Measurements from ENCODE around the gene NRG3.

NRG3 gene

DNA sequence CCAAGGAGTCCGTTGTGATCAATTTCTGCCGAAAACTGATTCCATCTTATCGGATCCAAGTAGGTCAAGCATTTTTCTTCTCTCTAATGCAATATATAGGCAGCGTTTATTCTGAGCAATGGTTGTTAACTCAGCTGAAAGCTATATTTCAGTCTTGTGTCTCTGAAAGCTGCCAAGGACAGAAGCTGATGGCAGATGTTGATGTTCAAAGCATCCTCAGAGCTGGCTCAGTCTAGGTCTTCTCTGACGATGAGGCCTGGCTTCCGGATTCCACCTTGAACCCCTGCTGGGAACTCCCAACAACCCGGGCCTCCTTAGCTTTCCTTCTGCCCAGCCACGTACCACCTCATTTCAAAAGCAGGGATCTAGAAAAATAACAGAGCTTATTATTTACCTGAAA lies 863.6 kb downstream of the NRG3 start:
- no peak for DNase-seq

GRCh38 chr10:82742478-82742877 lies 867.5 kb downstream of the NRG3 start:
- no peak for DNase-seq

DNA sequence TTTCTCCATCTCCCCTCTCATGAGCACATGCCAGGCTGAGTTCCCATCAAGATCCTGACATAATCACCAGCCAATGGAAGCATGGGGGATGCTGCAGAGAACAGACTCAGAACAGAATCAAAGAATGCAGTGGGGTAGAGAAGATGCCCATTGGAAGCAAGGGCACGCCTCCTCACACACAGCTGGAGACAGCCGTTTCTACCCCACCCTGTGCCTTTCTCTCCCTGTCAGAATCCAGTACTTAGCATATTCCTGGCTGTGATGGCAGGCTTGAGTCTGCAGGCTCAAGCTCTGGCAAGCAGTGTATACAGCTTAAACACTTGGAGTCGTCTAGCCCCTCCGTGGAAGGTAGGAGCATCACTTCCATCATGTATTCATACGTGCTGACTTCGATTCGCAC lies 867.9 kb downstream of the NRG3 start:
- DNase-seq = no peak

DNA sequence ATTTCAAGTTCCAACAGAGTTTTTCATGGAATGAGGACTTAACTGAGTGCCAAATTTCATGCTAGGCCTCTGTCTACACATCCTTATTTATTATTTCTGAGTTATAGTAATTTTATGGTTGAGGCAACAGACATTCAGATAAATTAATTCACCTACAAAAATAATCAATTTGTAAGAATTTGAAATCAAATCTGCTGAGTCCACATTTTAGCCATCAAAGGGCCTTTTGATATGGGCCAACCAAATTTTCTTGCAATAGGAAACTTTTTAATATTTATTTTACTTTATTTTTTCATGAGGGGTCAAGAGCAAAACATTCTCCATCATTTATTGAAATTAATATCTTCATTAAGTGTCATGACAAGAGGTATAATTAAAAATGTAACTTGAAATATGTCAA lies 875.5 kb downstream of the NRG3 start:
- DNase-seq = no peak

DNA sequence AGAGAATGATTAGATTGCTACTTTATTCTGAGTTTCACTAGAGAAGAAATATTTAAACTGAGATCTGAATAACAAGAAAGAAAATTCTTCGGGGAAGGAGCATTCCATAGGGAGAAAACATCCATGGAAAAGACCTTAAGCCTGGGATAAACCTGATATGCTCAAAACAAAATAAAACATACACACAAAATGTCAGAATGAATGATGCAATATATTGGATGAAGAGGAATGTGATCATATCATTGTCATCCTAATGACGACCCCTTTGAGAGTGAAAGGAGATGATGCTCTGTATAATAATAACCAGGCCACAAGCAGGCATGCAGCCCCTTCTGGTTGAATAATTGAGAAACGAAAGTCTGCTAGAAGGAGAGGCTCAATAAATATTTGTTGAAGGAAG lies 882.4 kb downstream of the NRG3 start:
- DNase-seq = no peak

DNA sequence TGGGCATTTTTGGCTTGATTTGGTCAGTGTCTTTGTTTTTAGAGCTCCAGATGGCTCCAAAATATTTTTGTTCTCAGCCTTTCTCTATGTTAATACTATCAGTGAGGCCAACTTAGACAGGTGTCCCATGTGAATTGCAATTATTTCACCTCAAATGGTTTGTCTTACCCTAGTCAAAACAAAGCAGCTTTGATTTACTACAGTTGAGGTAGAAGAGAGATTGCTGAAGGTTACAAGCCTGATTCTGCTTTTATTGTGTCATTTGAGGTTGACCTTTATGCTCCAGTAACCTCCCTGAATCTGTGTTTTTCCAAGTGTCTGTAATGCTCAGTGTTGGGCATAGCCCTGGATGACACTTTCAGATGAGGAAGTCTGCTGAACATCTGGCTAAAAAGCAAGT lies 882.9 kb downstream of the NRG3 start:
- DNase-seq = no peak

- DNase-seq = no peak
Observed at GRCh38 chr10:82759050-82759449, 884.1 kb downstream of the NRG3 start.

- no peak for DNase-seq
Observed at GRCh38 chr10:82762641-82763040, 887.6 kb downstream of the NRG3 start.

GRCh38 chr10:82768040-82768439 lies 893.0 kb downstream of the NRG3 start:
- no peak for DNase-seq

GRCh38 chr10:82778908-82779307 lies 903.9 kb downstream of the NRG3 start:
- DNase-seq = no peak

GRCh38 chr10:82796510-82796909 lies 921.5 kb downstream of the NRG3 start:
- no peak for DNase-seq

DNA sequence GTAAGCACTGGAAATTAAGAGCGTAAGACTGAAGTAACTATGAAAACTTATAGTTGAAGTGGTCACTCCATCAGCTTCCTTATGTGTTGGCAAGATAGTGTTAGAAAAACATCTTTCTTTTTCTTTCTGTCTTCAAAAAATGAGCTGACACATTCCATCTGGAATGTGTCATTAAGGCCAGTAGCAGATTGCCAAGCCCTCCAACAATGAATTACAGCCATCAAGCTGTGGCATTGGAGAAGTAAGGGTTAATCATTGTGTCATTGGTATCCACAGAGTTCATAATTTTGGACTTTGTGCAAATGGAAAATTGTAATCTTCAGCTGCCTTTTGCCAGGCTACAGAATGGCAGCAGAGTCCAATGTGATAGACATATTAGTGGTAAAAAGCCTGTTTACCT lies 926.3 kb downstream of the NRG3 start:
- DNase-seq = no peak

DNA sequence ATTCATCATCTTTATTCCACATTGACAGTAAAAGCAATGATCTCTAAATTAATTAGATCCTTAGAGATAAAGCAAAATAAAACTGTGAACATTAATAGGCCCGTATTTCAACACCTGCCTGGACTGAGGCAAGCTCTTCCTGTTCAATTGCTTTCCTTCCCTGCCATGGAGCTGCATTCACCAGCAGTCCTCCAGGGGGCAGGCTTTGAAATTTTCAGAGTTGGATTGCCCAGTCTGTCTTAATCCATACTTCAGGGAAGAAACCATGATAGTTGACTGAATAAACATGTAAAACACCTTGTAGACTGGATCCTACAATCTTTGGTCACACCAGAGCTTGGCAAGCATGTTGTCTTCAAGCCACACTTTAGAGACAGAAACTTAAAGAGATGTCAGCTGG lies 936.6 kb downstream of the NRG3 start:
- DNase-seq = no peak

- DNase-seq = no peak
Observed at GRCh38 chr10:82813856-82814255, 938.9 kb downstream of the NRG3 start.

DNA sequence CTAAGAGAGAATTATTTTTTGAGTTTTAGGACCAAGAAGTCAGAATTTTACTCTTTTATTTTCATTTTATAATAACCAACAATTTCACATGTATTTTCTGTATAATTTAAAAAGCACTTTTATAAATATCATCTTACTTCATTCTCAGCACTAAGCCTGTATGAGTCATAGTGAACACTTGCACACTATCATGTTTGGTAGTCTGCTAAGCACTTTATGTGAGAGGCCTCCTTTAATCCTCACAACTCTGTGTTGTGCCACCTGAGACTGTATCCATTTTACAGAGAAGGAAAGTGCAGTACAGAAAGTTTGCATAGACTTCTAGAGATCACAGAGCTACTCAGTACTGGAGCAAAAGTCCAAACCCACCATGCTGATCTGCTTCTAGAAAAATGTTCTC lies 939.6 kb downstream of the NRG3 start:
- DNase-seq = no peak

DNA sequence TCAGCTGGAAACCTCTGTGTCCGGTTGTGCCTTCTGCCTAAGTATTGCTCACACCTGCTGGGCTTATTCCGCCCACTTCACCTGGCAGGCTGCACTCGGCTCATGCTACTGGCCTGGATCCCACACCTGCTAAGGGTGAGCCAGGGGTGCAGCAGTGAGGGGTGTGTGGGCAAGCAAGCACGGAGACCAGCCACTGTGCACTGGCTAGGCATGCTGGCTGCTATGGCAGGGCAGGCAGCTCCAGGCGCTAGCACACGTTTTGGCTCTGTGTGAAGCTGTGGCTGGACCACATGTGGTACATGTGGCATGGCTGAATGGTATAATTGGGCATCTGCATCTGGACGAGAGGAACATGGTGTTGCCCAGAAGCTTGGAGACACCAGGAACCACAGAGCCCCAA lies 940.7 kb downstream of the NRG3 start:
- DNase-seq = no peak

DNA sequence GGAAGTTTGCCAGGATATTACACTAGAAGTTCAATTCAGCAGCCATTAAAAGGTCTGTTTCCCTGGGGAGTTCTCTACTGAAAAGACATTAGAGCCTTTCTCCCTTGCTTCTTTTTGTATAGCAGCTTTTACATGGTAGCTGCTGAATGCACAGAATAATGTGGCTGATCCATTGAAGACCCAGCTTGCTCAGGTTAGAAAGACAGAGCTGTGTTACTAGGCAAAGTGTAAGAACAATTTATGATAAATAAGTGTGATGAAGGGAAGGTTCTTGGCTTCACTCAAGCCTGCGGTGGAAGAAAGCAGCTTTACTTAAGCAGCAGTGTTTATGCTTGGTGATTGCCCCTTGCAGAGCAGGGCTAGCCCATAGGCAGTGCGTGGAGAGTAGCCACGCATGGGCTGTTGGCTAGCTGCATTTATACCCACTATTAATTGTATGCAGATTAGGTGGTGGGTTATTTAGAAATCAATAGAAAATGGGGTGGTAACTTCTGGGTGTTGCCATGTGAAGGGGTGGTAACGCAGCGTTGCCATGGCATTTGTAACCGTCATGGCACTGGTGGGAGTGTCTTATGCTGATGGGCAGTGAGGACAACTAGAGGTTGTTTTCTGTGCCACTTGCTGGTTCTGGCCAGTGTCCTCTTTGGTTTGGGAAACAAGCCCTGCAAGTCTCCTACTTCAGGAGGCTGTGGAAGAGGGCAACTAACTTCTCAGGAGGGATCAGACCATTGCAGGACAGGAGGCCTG lies 942.9 kb downstream of the NRG3 start:
- no peak for DNase-seq

DNA sequence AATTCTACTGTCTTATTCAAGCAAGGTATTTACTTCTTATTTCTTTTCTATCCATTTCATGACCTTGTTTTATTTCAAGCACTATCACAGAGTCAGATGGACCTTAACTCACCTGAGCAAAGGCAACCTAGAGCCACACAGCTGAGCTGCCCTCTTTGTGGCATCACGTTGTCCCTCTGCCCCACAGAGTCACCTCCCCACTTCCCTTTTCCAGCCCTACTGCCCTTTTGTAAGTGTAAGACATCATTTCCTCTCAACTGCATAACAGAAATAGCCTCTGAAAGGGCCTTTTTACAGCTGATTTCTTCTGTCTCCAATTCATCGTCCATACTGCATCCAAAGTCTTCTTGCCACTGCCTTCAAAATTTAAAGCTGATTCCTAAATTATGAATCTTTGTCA lies 946.0 kb downstream of the NRG3 start:
- no peak for DNase-seq

DNA sequence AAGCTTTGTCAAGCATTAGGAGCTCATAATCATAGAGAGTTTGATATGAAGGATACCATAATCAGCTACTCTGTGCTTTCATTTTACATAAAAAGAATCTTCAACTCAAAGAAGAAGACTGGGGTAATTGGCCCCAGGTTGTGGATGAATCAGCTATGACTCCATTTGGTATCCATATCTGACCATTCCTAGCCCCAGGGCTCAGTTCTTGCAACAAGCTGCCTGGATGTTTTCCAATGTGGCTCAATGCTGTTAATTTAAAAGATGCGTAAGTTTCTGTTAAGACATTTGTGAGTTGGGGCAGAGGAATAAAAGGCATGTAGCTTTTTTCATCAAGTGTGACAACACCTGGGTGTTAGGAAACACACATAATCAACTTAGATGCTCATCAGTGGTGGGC lies 951.1 kb downstream of the NRG3 start:
- no peak for DNase-seq

GRCh38 chr10:82827901-82828300 lies 952.9 kb downstream of the NRG3 start:
- no peak for DNase-seq

GRCh38 chr10:82847242-82847641 lies 972.2 kb downstream of the NRG3 start:
- no peak for DNase-seq

DNA sequence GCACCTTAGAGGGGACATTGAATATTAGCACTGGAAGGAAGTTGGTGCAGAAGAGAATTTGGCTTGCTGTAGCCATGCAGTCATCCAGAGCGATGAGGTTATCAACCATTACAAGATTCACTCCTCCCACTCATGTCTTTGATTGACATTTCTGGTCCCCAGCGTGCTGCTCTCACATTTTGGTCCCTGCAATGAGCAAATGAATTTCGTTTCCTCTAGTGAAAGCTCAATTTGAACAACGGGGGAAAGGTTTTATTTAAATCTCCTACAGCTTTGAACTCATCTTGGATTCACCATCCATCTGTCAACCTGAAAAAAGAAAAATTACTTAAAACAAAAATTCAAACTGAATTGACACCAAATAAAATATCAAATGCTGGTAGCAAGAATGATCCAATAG lies 975.2 kb downstream of the NRG3 start:
- DNase-seq = no peak

DNA sequence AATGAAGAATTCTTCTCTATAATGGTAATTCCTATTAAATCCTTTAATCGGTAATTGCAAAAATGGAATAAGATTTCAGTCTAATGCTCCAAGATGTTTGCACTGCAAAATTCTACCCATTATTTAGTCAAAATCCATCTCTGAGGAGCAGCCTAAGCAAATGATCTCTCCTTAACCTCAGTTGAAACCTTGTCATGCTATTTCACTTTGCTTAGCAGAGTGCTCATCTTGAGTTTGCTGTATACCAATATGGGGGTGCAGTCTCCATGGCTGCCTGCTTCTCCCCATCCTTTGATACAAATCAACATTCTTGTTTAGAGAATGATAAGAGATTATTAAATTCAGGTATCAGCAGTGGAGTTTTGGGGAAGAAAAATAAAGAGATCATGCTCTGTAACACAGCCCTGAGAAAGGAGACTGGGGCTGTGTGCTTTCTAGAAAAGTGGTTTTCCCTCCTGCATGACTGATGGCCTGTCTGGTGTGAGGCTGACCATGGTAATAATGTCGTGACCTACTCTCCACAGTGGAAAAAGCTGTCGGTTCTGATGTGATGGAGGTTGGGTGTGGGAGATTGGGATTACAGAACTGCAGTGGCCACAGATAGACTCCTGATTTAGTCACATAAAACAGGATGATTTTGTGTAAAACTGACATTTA lies 982.1 kb downstream of the NRG3 start:
- no peak for DNase-seq

DNA sequence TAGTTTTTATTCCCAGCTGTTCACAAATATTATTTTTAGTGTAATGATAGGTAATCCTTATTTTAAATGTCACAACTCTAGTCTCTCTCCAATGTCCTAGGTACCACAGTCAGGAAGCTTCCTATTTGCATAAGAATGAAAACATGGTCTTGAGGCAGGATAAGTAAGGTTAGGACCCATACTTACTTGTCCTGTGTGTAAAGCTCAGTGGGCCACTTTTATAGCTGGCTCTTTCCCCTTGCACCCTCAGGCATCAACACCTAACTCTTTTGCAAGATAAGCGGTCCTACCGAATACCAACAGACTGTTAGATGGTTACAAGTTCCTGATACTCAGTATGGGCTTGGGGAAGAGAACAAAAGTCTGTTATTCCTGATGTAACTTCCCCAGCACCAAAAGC lies 986.9 kb downstream of the NRG3 start:
- DNase-seq = no peak

GRCh38 chr10:82865366-82865765 lies 990.4 kb downstream of the NRG3 start:
- no peak for DNase-seq
